GM19463 (cell line): ENCODE data around the gene CAMK1D.
A peak's percentile ranks its signal among the peaks of the same experiment; 100 is the strongest.
"Not testable (repeated sequence)": the region's sequence is repeated elsewhere in the genome, so short reads cannot be mapped to it uniquely, and the experiment has no call there.

Experiments used
- ATAC-seq: cut with Tn5 transposase; IDR thresholded peaks from one replicate; pipeline ENCODE4 v1.9.1; 2021; ENCODE audit warnings: mild to moderate bottlenecking, moderate library complexity; ENCODE audit not compliant: unreplicated experiment

CAMK1D gene

DNA sequence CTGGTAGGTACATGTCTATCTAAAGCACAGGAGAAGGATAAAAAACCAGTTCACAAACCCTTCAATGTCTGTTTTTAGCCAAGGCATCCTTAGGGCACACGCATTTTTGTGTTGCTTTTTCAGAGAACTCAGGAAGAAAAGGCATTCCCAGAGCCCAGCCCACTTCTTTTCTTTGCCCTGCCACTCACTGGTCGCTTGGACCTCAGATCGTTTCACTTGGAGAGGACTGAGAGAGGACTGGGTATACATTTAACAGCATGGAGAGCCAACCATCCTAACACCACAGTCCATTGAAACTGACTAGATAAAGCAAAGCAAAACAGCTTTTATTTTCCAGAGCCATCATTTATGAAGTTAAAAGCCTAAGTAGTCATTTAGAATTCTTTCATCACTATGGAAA is 194.2 kb downstream of the CAMK1D start:
- ATAC-seq = no peak

DNA sequence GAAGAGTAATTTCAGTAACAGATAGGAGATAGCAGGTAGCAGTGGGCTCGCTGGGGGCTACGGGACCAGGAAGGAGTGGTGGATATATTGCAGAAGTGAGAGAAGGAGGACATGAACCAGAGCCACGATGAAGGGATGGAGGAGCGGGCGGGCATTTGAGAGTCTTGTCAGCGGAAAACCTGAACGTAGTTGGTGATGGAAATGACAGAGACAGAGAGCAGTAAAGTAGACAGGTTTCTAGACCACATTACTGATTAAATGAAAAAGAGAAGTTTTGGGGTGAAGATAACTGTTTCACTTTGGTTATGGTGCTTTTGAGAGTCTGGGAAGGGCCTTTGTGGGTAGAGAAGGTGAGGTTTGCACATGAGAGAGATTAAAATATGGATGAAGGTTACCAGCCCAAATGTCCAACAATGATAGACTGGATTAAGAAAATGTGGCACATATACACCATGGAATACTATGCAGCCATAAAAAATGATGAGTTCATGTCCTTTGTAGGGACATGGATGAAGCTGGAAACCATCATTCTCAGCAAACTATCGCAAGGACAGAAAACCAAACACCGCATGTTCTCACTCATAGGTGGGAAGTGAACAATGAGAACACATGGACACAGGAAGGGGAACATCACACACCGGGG is 196.9 kb downstream of the CAMK1D start:
- not testable (repeated sequence) for ATAC-seq

DNA sequence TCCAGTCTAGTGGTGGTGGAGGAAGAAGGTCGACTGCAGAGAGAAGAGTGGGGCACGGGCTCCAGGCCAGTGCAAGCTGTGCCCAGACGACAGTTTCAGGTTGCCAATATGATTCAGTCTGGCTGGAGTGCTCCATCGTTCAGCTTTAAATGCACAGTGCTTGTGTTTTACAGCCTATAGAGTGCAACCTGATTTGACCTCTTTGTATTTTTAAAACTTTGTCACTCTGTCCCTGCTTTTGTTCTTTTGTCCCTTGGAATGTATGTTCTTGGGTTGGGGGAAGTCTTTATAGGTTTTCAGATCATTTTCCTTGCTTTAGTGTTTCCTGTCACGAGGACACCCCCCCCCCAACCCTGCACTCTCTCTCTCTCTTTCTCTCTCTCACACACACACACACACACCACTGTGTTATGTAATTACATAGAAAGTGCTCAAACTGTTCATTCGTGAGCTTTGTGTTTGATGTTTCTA is 198.0 kb downstream of the CAMK1D start:
- no peak for ATAC-seq

DNA sequence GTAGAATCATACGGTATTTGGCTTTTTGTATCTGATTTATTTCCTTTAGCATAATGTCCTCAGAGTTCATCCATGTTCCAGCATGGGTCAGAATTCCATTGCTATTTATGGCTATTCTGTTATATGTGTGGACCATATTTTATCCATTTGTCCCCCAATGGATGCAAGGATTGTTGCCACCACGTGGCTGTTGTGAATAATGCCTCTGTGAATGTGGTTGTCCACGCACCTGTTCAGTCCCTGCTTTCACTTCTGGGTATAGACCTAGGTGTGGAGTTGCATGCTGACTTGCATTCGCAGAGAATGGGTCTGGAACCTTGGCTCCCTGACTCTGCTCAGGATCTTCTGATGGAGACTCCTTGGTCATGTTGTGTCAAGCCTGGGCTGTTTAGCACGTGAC is 199.9 kb downstream of the CAMK1D start:
- ATAC-seq = no peak

DNA sequence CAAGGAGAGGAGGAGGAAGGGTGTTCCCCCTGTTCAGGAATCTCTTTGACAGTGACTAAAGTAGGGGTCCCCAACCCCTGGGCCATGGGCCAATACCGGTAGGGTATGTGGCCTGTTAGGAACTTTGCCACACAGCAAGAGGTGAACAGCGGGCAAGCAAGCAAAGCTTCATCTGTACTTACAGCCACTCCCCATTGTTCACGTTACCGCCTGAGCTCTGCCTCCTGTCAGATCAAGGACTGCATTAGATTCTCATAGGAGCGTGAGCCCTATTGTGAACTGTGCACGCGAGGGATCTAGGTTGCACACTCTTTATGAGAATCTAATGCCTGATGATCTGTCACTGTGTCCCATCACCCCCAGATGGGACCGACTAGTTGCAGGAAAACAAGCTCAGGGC is 201.6 kb downstream of the CAMK1D start:
- ATAC-seq = no peak

DNA sequence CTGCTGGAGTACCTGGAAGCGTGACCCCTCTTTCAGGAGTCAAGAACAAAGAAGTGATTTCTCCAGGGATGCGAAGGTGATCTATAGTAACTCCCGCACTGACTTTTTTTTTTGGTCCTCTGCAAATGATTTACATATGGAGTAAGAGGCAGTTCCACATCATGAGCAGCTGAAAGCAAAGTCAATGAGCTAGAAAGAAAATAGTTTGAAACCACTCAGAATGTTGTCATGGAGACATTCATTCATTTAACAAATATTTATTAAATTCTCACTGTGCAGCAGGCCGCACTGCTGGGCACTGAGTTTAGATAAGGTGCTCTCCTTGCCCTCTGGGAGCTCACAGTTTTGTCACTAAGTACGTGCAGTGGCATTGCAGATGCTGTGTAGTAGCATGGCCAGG is 206.7 kb downstream of the CAMK1D start:
- no peak for ATAC-seq

DNA sequence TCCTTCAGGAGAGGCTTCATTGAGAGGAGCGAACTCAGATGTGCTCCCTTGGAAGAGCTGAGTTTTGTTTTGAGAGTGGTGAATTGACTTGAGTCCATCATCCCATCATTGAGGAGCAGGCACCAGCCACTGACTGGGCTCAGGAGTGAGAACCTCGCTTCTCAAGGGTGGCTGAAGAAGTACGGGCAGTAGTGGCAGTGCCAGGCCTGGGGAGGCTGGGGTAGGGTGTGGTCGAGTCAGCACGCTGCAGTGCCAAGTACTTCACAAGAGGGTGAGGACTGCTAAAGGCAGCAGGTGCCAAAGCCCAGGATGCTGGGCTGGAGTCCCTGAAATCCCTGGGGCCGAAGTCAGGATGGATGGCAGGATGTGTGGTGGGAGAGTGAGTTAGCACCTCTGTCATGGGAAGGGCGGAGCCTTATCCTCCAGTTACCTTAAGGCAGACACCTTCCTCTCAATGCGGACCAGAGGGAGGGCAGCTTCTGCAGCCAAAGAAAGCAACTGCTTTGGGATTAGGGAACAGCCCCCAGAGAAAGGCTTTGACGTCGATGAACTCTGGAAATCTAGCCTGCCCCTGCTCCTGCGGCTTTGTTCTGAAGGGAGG is 210.3 kb downstream of the CAMK1D start:
- ATAC-seq = no peak

DNA sequence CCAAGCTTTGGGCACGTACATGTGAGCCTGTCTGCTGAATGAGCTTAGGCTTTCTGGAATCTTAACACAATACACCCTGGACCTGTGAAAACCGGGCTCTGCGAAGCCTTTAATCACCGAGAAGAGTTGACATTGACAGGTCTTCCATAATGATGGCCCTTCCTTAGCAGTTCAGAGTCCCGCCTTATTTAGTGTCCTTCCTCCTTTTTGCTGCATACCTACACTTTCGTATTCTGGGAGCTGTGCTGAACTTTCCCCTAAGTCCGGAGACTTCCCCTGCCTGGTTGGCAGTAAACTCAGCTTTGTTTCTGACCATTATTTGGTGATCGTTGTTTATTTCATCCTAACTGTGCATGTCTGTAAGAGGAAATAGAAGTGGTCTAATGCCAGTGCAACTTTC is 212.0 kb downstream of the CAMK1D start:
- no peak for ATAC-seq

DNA sequence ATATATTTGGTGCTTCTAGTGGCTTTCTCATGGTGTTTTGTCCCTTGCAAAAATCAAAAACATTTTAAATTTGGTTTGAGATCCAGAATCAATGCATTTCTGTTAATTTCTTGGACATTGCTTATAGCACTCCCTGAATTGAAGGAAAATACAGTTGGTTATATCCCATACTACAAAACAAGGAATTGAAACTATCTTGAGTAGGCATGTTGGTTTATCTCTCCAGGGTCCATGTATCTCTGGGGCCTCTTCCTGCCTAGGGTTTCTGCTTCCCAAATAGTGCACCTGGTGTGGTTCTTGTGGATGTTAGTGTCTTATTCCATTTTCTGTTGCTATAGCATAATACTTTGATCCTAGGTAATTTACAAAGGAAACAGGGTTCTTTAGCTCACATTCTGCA is 212.4 kb downstream of the CAMK1D start:
- ATAC-seq = no peak

DNA sequence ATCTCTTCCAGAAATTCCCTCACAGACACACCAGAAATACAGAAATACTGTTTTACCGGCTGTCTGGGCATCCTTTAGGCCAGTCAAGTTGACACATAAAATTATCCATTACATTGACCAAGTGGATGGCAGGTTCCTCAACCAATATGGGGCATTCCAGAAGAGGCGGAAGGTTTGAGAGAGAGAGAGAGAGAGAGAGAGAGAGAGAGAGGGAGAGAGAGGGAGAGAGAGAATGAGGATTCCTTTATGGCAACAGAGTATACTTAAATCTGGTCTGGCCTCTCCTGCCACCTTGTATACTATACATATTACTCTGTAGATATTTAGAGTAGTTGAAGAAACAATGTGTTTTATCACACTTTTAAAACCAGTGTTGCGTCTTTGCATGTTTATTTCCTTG is 214.1 kb downstream of the CAMK1D start:
- ATAC-seq = no peak

DNA sequence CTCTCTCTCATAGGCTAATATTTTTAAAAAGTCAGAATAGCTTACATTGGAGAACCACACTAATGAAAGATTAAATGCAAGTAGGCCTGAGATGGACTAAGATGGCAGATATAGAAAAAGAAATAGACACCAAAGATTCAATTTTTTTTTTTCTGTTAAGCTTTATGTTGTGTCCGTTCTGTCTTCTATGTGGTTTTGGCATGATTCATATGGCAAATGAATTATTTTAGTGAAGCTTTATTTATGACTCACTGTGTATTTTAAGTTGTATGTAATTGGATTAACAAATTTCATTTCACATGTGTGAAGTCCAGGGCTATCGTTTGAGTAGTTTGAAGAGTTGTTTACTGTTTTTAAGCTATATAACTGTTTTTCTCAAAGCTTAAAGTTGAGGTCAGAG is 214.8 kb downstream of the CAMK1D start:
- no peak for ATAC-seq

DNA sequence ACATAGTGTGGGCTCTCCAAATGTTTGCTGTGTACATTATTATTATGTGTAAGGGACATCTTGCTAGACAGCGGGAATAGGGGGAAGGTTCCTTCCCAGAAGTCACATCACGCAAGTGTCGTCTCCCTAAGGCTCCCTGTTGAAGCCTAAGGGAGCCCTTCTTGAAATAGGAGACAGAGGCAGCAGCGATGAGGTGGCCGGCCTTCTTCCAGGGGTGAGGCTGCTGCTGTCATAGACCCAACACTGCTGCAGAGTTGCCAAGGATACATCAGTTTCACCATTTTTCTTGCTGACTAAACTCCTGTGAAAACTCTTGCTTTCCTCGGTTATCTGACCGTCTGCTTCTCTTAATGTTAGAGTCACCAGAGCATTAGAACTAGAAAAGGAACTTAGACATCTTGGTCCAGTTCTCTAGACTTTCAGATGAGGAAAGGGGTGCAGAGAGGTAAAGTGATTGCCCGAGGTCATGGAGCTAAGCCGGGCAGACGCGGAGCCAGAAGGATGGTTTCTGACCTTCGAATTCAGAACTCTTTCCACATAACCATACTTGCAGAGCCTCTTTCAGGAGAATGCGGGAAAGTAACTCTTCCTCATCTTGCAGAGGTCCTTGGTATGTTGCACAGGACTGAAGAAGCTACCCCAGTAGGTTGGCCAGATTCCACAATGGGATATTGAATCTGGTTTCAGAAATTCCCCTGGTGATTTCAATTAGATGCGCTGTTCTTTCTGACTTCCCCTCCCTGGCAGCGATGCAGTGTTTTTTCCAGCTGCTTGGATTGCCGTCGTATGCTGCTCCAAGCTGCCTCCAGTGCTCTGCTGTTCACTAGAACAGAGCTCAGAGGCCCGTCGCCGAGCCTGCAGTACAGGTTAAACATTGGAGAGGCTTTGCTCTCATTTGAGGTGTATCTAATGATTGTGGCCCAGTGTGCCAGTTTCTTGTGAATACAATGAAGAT is 217.1 kb downstream of the CAMK1D start:
- ATAC-seq = no peak

DNA sequence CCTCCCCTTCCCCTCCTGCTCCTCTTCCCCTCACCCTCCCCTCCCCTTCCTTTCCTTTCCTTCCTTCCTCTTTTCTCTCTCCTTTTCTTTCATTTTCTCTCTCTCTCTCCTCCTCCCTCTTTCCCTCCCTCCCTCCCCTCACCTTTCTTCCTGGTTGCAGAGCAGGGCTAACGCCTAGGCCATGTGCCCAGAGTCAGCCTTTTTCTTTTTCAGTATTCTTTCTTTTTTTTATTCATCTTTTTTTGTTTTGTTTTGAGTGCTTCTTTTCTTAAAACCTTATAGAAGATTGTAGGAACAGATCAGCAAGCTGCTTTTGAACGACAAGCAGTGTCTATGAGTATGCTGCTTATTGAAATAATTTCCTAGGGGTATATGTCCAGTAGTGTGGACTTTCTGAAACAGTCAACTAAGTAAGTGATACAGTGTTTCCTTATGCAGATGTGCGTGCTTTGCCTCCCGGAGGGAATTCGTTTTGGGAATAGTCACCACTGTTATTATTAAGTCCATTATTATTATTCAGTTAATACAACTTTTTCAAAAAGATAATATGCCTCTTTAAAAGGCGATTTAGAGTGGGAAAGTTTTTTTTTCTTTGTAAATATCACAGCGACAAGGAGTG is 219.2 kb downstream of the CAMK1D start:
- no peak for ATAC-seq

DNA sequence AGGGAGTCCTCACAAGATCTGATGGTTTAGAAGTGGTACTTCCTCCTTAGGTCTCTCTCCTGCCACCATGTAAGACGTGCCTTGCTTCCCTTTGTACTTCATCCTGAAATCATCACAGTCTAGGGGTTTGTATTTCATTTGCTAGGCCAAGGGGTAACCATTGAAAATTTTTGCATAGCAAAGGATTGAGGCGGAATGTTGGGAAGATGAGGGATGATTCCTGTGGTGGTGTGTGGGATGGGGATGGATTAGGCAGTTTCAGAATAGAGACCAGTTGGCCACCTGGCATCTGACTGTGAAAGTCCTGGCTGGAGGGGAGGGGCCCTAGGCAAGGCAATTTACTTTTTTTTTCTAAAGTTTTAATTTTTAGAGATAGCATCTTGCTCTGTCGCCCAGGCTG is 222.9 kb downstream of the CAMK1D start:
- ATAC-seq = no peak

DNA sequence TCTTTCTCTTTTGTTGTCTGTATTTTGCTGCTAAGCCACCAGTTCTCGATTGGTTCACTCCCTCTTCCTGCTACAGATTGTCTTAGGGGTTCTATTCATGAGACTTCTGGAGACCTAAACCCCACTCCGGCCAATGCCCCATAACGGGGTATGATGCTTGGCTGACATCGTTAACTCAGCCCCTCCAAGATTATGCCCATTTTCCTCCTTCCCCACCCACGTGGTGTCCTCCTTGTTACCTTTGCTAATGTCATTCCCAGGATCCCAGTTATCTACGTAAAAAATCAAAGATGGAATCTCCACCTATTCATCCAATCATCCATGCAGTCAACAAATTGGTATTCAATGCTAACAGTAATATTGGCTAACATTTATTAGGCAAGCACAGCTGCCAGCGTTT is 228.3 kb downstream of the CAMK1D start:
- no peak for ATAC-seq

DNA sequence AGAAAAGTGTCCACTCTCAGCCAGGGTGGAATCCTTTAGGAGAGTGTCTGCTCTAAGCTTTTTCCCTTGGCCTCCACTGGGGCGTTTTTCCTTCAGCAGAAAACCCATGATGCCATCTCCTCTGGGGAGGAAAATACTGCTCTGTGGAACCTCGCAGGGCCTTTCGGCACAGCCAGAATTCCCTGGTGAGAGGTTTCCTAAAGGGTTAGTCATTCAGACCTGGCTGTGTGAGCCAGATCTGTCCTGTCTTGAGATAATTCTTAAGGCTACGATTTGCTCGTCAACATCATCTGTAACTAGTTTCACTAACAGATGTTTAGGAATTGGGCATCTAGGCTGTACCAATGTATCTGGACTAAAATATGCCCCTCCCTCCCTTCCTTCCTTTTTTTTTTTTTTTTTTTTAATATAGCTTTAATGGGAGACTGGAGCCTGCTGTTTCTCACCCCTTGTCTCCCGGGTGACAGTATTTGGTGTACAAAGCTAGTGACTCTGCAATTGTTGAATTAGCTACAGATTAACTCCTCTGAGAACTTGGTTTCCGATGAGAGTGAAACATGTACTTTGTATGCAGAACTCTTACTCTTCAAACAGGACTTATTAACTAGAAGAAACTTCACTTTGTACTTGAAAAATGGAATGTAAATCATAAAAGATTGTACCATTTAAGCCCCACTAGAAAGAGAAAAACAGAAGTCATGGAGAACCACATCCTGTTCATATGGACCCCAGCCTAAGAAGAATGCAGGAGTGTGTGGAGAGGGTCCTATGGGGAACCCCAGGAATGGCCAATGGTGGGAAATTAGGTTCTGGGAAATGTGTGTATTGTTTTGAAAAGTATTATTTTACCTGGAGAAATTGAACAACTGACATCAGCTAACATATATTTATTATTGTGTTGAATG is 230.9 kb downstream of the CAMK1D start:
- ATAC-seq = peak; percentile 93

DNA sequence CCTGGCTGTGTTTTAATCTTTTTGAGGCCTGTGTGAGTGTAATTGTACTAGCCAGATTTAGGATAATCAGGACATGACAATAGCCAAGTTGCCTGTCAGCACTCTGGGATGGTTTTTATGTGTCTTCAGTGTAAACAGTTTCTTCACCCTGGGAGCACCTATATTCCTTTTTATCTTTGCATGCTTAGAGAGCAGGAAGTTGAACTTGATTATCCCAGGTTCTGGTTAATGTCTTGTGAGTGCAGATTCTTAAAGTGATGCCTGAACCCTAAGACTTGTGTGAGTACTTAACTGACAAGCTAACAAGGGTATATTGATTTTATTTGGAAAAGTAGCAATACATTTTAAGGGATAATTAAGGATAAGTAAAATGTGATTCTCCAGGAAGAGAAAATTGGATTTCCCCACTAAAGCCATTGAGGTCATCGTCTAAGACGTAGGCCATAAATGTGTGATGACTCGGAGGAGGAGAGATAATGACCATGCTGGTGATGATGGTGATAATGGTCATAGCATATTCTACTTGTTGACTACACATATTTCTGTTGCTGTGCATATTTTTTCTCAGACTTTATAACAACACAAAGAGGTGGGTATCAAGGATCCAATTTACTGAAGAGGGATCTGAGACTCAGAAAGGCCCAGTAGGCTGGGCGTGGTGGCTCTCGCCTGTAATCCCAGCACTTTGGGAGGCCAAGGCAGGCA is 234.7 kb downstream of the CAMK1D start:
- ATAC-seq = no peak

DNA sequence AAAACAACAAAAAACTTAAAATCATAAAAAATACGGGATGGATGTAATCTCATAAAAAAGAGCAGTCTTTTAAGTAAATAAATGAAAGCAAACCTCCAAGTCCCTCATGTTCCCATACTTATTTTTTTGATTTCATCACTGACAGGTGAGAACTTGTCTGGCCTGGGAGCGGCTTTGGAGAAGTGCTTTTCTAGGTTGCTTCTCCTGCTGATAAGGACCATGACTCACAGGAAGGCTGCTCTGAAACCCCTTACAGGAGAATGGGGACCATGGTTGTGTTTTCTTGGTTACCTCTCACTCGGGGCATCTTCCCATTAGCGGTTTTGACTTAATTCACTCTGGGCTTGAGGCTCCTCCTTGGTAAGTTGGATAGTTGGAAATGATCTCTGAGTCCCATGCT is 237.4 kb downstream of the CAMK1D start:
- ATAC-seq = no peak

DNA sequence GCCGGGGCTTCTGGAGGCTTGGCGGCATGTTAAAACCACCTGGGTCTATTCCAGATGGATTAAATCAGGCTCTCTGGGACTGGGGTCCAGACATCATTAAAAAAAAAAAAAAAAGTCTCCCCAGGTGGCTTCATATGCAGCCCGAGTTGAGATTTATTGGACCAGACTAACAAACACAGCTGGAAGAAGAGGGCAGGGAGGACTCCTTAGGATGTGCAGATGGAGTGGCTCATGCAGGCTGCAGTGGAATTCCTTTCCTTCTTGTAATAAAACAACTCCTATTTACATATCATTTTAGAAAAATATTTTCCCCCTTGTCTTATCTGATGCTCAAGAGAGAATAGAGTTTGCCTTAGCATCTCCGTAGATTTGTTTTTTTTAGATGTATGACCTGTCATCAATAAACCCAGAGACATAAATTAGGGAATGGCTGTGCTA is 238.1 kb downstream of the CAMK1D start:
- no peak for ATAC-seq
